HFF-Myc (cell line): Measurements from ENCODE around the gene FAM43A.

Experiments
- DNase-seq: peaks from one replicate; pipeline ENCODE4 v3.0.0-alpha.2; 2011; ENCODE audit warnings: low read depth; ENCODE audit errors: extremely low read depth
- H3K4me3 ChIP-seq: replicated peaks from 2 replicates; pipeline ENCODE4 v1.5.1; 2011; ENCODE audit warnings: low read depth, mild to moderate bottlenecking, control low read depth, low read length
- TF ChIP-seq, protein P1 (sequence below): IDR thresholded peaks from 2 replicates; pipeline ENCODE4 v1.5.1; 2012; ENCODE audit warnings: mild to moderate bottlenecking, low read depth, low read length, control low read depth; ENCODE audit errors: missing control alignments

Gene FAM43A

DNA sequence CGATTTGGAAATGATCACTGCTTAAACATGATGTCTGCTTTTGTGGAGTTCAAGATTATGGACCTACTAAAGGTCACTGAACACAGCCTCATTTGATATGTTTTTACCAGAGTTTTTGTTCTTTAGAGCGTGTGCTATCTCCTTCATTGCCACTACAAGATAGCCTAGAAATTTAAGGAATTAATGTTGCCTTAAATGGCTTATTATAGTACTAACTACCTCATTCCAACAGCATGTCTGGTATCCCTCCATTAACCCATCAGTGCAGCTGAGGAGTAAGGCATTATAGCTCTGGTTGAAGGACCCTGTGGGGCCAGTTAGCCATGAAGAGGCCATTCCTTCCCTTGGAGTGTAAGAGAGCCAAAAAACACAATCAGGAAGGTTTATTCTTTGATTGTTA lies 2.3 kb upstream of the FAM43A start:
- TF ChIP-seq, protein P1, sequence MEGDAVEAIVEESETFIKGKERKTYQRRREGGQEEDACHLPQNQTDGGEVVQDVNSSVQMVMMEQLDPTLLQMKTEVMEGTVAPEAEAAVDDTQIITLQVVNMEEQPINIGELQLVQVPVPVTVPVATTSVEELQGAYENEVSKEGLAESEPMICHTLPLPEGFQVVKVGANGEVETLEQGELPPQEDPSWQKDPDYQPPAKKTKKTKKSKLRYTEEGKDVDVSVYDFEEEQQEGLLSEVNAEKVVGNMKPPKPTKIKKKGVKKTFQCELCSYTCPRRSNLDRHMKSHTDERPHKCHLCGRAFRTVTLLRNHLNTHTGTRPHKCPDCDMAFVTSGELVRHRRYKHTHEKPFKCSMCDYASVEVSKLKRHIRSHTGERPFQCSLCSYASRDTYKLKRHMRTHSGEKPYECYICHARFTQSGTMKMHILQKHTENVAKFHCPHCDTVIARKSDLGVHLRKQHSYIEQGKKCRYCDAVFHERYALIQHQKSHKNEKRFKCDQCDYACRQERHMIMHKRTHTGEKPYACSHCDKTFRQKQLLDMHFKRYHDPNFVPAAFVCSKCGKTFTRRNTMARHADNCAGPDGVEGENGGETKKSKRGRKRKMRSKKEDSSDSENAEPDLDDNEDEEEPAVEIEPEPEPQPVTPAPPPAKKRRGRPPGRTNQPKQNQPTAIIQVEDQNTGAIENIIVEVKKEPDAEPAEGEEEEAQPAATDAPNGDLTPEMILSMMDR = no peak
- H3K4me3 ChIP-seq = no peak overlapping the region
- DNase-seq = no peak

DNA sequence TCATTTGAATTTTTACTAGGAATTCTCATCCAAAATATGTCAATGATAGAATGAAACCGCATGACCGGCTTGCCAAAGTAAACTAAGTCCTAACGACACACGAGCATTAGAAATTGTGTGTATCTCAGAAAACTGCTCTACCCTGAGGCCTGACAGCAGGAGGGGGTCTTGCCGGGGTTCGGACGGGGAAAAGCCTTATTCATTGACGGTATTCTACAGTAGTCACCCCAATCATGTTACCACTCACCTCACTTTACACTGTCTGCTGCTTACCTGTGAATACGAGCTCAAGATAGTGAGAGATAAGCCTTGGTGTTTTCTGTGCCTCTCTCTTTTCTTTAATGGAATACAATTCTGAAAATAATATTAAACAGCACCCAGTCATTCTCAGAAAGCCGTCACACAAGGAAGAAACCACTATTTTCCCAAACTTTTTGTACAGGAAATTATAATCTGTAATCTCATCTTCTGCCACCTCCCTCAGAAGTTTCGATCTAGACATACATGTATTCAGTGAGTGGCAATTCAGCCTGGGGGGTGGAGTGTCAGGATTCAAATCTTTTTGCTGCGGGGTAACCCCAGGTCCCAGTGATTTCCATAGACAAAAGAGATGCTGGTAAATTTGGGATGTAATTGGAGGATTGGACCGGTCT lies 492 bp upstream of the FAM43A start:
- H3K4me3 ChIP-seq = peak overlapping the region; percentile 78
- DNase-seq = no peak
- TF ChIP-seq, protein P1 = no peak

DNA sequence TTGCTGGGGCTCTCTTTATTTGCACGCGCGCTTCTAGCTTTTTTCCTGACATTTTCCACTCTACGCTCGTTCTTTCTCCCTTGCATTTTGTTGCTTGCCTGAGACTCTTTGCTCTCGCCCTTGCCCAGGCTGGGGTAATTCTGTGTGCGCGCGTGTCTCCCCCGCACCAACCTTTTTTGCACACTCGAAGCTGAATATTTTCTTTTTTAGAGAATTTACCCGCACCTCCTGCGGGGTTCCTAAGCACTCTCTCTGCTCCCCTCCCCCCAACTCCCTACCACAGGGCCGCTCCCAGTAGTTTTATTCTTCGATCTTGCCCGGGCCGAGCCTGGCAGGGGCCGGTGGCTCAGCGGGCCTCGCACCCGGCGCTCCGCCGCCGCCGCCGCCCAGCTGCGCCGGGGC lies 732 bp downstream of the FAM43A start:
- TF ChIP-seq, protein P1 = no peak
- H3K4me3 ChIP-seq = peak overlapping the region; percentile 78

DNA sequence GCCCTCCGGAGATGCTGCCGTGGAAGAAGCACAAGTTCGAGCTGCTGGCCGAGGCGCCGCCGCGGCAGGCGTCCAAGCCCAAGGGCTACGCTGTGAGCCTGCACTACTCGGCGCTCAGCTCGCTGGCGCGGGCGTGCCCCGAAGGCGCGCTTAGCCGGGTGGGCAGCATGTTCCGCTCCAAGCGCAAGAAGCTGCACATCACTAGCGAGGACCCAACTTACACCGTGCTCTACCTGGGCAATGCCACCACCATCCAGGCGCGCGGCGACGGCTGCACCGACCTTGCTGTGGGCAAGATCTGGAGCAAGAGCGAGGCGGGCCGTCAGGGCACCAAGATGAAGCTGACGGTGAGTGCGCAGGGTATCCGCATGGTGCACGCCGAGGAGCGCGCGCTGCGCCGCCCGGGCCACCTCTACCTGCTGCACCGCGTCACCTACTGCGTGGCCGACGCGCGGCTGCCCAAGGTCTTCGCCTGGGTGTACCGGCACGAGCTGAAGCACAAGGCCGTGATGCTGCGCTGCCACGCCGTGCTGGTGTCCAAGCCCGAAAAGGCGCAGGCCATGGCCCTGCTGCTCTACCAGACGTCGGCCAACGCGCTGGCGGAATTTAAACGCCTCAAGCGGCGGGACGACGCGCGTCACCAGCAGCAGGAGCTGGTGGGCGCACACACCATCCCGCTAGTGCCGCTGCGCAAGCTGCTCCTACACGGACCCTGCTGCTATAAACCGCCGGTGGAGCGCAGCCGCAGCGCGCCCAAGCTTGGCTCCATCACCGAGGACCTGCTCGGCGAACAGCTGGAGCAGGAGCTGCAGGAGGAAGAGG lies 1.3 kb downstream of the FAM43A start:
- TF ChIP-seq, protein P1 = no peak
- H3K4me3 ChIP-seq = peak overlapping the region; percentile 78
- DNase-seq = no peak

More for the DNA sequence above, 732 bp downstream of the FAM43A start:
- no peak for DNase-seq

DNA sequence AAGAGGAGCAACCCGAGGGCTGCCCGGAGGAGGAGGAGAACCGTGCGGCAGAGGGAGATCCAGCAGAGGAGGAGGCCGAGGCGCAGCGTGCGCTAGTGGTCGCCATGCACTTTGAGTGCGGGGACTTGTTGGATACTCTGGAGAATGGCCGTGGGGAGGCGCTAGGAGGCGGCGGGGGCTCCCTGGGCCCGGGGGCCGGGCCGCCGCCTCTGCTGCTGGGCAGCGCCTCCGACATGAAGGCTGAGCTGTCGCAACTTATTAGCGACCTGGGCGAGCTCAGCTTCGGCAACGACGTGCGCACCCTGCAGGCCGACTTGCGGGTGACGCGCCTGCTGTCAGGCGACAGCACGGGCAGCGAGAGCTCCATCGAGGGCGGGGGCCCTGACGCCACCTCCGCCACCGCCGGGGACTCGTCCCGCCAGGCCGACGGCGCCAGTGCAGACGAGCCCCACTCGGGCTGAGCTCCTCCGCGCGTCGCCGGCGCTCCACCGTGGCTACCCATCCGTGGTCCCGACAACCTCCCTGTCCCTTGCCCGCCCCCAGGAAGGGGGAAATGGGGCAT lies 2.0 kb downstream of the FAM43A start:
- peak overlapping the region; percentile 78 for H3K4me3 ChIP-seq
- no peak for DNase-seq
- TF ChIP-seq, protein P1 = peak; percentile 23

DNA sequence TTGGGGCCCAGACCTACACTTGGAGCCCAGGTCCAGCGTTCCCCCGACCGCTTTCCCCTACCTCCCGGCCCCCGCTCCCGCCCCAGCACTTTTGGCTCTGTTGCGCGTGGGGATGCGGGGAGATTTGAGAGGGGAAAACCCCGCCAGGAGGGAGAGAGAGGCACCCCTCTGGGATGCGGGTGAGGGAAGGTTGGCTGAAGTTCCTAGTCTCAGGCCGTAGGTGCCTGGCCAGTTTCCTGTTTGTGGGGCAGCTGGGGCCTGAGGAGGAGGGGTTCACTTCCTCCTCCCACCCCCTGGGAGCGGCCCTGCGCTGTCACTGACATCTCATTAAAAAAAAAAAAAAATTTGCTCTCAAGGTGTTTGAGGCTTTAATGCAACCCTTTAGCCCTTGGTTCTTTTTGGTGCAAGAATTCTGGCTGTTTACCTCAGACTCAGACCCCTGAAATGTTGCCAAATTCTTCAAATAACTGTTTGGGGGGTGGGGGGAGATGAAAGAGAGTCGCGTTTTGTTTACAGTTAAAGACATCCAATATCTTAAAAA lies 2.6 kb downstream of the FAM43A start:
- peak overlapping the region; percentile 78 for H3K4me3 ChIP-seq
- TF ChIP-seq, protein P1 = no peak
- no peak for DNase-seq
